Lung (tissue), 12 donors: ENCODE data around the gene HBB. TPM values are rescaled to one million over a fixed set of nuclear protein-coding genes. Genes with fewer than 3 reads are reported as not detected.
"Not testable (repeated sequence)": the region's sequence is repeated elsewhere in the genome, so short reads cannot be mapped to it uniquely, and the experiment has no call there.

Experiments
- ATAC-seq: fragments of 200-7000 bp; cut with Tn5 transposase; one replicate; pipeline ENCODE4 v1.9.1; 2020; ENCODE audit warnings: moderate number of reproducible peaks; ENCODE audit not compliant: insufficient read depth, low FRiP score
- DNase-seq, 3 donors: peaks; one replicate each; pipeline ENCODE4 v3.0.0-alpha.2; 2013 to 2017
- H3K27ac ChIP-seq, 2 donors: one replicate each; pipeline ENCODE4 v1.5.1; 2013; ENCODE audit warnings: mild to moderate bottlenecking in 2 of 2, moderate library complexity in 2 of 2, control low read depth in 1 of 2, inconsistent platforms in 1 of 2, low read depth in 1 of 2, low read length in 1 of 2
- H3K27me3 ChIP-seq, 3 donors: one replicate each; pipeline ENCODE4 v1.5.1; 2013; ENCODE audit warnings: low read length in 2 of 3; ENCODE audit not compliant: control insufficient read depth in 3 of 3, insufficient read depth in 3 of 3
- H3K36me3 ChIP-seq, 4 donors: one replicate each; pipeline ENCODE4 v1.5.1; 2013; ENCODE audit warnings: low read length in 4 of 4, mild to moderate bottlenecking in 1 of 4, moderate library complexity in 1 of 4; ENCODE audit not compliant: control insufficient read depth in 4 of 4, insufficient read depth in 4 of 4
- H3K4me1 ChIP-seq, 5 donors: one replicate each; pipeline ENCODE4 v1.5.1; 2013; ENCODE audit warnings: low read length in 5 of 5, mild to moderate bottlenecking in 2 of 5, moderate library complexity in 1 of 5; ENCODE audit not compliant: control insufficient read depth in 5 of 5, insufficient read depth in 5 of 5
- H3K4me3 ChIP-seq: one replicate; pipeline ENCODE4 v1.5.1; 2013; ENCODE audit warnings: mild to moderate bottlenecking, control low read depth, moderate library complexity
- H3K9ac ChIP-seq, 2 donors: one replicate each; pipeline ENCODE4 v1.5.1; 2013; ENCODE audit warnings: low read length in 2 of 2, control low read depth in 1 of 2; ENCODE audit not compliant: insufficient read depth in 1 of 2
- H3K9me3 ChIP-seq, 4 donors: one replicate each; pipeline ENCODE4 v1.5.1; 2013; ENCODE audit warnings: low read length in 3 of 4, mild to moderate bottlenecking in 1 of 4, moderate library complexity in 1 of 4; ENCODE audit not compliant: control insufficient read depth in 4 of 4, insufficient read depth in 3 of 4
- WGBS, 2 donors: extraction: QIAGEN DNeasy Blood & Tissue Kit; methylation state at CpG; one replicate each; pipeline ENCODE4 v1.1.7; 2013; 5-methylcytosine and 5-hydroxymethylcytosine counted together
- polyA plus RNA-seq, 2 donors: library from polyadenylated mRNA; stranded (reverse); fragments of 200-250 nt; gene quantifications; one replicate each; pipeline ENCODE4 v1.2.1, GENCODE V29; 2013
- total RNA-seq, 2 donors: library from RNA; depleted of rRNA in 1 of 2; stranded (reverse); fragments of >200 nt in 1 of 2; gene quantifications; one replicate each; pipeline ENCODE4 v1.2.1, GENCODE V29; 2014 to 2021
- TF ChIP-seq, protein P1 (sequence below): IDR thresholded peaks from 2 replicates; pipeline ENCODE4 v1.5.1; 2012; ENCODE audit warnings: mild to moderate bottlenecking; ENCODE audit errors: control extremely low read depth, extremely low read depth
- donor health status: control.
- donor health status: control.
- donor health status: Bipolar disorder and iron deficiency.
- donor health status: healthy.
- donor health status: DM: yes; HTN: yes; CAD: no.

HBB gene
- total and polyA plus RNA-seq, 4 donors, result 39.4 to 1,072 (median 651) TPM

DNA sequence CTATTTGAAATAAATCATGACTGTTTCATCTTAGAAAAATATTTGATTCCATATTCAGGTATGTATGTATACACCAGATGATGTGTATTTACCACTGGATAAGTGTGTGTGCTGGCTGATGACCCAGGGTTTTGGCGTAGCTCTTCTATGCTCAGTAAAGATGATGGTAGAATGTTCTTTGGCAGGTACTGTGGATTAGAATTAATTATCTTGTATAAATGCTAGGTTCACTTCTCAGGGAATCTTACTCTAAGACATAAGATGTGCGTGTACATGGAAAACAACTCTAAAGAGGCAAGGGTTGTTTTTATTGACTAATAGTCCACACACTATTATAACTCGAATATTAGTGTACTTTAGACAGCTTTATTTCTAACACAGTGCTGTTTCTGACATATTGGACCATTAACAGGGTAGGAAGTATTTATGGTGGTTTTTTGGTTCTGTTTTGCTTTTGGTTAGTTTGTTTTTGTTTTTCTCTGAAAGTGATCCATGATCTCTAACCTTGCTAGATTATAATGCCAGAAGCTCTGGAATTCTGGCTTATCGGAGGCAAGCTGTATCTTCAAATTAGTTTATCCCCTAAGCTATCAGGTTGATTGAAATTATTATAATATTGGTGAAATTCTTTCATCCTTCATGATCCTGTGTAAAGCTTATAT lies 23.8 kb upstream of the HBB start:
- Histone ChIP-seq H3K27me3 (no peaks in the 10 kb centered on the region), H3K4me1 (no peaks in the 10 kb centered on the region), H3K27ac (no peak overlapping the region), H3K4me3 (no peak overlapping the region), H3K9me3 (no peaks in the 10 kb centered on the region), H3K9ac (no peak overlapping the region), H3K36me3 (no peaks in the 10 kb centered on the region)
- 87 to 89% methylated on average over 4 of the region's 4 CpGs for WGBS, 2 donors
- ATAC-seq (no peak), DNase-seq (no peak)
- TF ChIP-seq, protein P1, sequence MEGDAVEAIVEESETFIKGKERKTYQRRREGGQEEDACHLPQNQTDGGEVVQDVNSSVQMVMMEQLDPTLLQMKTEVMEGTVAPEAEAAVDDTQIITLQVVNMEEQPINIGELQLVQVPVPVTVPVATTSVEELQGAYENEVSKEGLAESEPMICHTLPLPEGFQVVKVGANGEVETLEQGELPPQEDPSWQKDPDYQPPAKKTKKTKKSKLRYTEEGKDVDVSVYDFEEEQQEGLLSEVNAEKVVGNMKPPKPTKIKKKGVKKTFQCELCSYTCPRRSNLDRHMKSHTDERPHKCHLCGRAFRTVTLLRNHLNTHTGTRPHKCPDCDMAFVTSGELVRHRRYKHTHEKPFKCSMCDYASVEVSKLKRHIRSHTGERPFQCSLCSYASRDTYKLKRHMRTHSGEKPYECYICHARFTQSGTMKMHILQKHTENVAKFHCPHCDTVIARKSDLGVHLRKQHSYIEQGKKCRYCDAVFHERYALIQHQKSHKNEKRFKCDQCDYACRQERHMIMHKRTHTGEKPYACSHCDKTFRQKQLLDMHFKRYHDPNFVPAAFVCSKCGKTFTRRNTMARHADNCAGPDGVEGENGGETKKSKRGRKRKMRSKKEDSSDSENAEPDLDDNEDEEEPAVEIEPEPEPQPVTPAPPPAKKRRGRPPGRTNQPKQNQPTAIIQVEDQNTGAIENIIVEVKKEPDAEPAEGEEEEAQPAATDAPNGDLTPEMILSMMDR, result no peak

DNA sequence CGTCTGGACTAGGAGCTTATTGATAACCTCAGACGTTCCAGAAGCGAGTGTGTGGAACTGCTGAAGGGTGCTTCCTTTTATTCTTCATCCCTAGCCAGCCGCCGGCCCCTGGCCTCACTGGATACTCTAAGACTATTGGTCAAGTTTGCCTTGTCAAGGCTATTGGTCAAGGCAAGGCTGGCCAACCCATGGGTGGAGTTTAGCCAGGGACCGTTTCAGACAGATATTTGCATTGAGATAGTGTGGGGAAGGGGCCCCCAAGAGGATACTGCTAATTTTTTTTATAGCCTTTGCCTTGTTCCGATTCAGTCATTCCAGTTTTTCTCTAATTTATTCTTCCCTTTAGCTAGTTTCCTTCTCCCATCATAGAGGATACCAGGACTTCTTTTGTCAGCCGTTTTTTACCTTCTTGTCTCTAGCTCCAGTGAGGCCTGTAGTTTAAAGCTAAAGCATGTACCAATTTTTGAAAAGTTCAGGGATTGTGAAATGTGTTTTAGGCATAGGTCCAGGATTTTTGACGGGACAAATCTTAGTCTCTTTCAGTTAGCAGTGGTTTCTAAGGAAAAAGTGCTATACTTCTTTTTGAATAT lies 23.0 kb upstream of the HBB start, which contains the start of gene HBG1:
Gene HBG1 (minus strand): TSS at position 51 of the 590 bp plus-strand sequence. CDS start 53 bp downstream, outside the sequence.
- H3K27ac ChIP-seq, H3K27me3 ChIP-seq, H3K9ac ChIP-seq, H3K9me3 ChIP-seq, H3K4me1 ChIP-seq, H3K36me3 ChIP-seq, H3K4me3 ChIP-seq, ATAC-seq: not testable (repeated sequence)
- peak in 2 of 3 donors; percentile 44 to 47 for DNase-seq
- 68% methylated on average over 3 to 4 of the region's 9 CpGs for WGBS, 2 donors

DNA sequence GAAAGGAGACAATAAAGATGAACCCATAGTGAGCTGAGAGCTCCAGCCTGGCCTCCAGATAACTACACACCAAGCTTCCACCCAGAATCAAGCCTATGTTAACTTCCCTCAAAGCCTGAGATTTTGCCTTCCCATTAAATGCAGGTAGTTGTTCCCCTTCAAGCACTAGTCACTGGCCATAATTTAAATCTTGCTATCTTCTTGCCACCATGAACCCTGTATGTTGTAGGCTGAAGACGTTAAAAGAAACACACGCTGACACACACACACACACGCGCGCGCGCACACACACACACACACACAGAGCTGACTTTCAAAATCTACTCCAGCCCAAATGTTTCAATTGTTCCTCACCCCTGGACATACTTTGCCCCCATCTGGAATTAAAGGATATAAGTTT lies 21.6 kb upstream of the HBB start:
- not testable (repeated sequence) for H3K27ac ChIP-seq, H3K27me3 ChIP-seq, H3K9me3 ChIP-seq, ATAC-seq, H3K36me3 ChIP-seq, H3K4me3 ChIP-seq, H3K4me1 ChIP-seq, DNase-seq, H3K9ac ChIP-seq
- 73 to 81% methylated on average over 7 of the region's 7 CpGs for WGBS, 2 donors

DNA sequence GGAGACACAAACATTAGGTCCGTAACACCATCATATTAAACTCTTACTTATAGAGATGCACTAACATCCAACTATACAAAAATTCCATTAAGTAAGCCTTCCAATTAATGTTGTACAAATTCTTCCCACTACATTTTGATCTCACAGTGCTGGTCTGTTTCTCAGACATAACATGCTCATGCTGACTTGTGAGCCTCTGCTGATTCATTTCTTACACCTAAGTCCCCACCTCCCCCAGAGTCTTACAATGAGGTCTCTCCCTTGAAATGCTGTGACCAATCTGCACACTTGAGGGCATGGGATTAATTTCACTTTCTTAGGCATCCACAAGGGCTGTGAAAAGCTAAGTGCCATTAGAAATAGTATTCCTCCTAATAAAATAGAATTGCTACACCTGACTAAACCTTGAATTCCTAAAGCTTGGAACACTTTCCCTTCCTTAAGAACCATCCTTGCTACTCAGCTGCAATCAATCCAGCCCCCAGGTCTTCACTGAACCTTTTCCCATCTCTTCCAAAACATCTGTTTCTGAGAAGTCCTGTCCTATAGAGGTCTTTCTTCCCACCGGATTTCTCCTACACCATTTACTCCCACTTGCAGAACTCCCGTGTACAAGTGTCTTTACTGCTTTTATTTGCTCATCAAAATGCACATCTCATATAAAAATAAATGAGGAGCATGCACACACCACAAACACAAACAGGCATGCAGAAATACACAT lies 20.8 kb upstream of the HBB start:
- TF ChIP-seq, protein P1, result no peak
- no peak overlapping the region for H3K4me3 ChIP-seq
- WGBS, 2 donors, result 88 to 95% methylated on average over 3 of the region's 3 CpGs
- H3K9me3 ChIP-seq, result no peaks in the 10 kb centered on the region
- no peaks in the 10 kb centered on the region for H3K4me1 ChIP-seq
- H3K27me3 ChIP-seq, result no peaks in the 10 kb centered on the region
- ATAC-seq, result no peak
- no peak overlapping the region for H3K27ac ChIP-seq
- H3K9ac ChIP-seq, result no peak overlapping the region
- DNase-seq, result no peak
- H3K36me3 ChIP-seq, result no peaks in the 10 kb centered on the region
